Caco-2 (cell line): ENCODE measurements around the gene ERICH4. TPM values are rescaled to one million over a fixed set of nuclear protein-coding genes. Genes with fewer than 3 reads are reported as not detected.
"Not testable (repeated sequence)": the region's sequence is repeated elsewhere in the genome, so short reads cannot be mapped to it uniquely, and the experiment has no call there.

Source experiments
- BruUV-seq: library from RNA; stranded (reverse); fragments of 400-500 nt; replicated peaks from 2 replicates; lab custom pipeline; 2021; lab: Mats Ljungman, UMichigan
- CTCF ChIA-PET: fragments of 300-600 bp; sonication (Branson Sonifier 250); formaldehyde crosslinking; loops from one replicate; lab custom pipeline; 2022; ENCODE audit warnings: antibody characterized with exemption; lab: Charles Lee
- POLR2A ChIA-PET: fragments of 300-600 bp; sonication (Branson Sonifier 250); formaldehyde crosslinking; loops from one replicate; lab custom pipeline; 2022; ENCODE audit warnings: antibody characterized with exemption; lab: Charles Lee
- DNase-seq, 2 experiments: peaks; one replicate each; pipeline versions ENCODE4 v3.0.0 to v3.0.0-alpha.2; 2020 to 2022
- H3K27me3 ChIP-seq: replicated peaks from 2 replicates; pipeline ENCODE4 v1.6.0; 2011; ENCODE audit warnings: low read length; ENCODE audit not compliant: control insufficient read depth, insufficient read depth
- H3K36me3 ChIP-seq: 2 replicates; pipeline ENCODE4 v1.5.1; 2011; ENCODE audit warnings: low read length; ENCODE audit not compliant: control insufficient read depth, insufficient read depth
- H3K4me1 ChIP-seq: fragments of 250-450 bp; sonication (Bioruptor Pico); 2 replicates; pipeline ENCODE4 v1.5.1; 2020; ENCODE audit warnings: mild to moderate bottlenecking
- H3K4me3 ChIP-seq: 2 replicates; pipeline ENCODE4 v1.5.1; 2011; ENCODE audit warnings: low read depth, mild to moderate bottlenecking, control low read depth, low read length
- H3K9me3 ChIP-seq: fragments of 250-450 bp; sonication (Bioruptor Pico); 2 replicates; pipeline ENCODE4 v1.5.1; 2020; ENCODE audit warnings: mild to moderate bottlenecking, moderate library complexity
- H3K27ac Mint-ChIP-seq: one replicate; pipeline ENCODE4 v1.8.0; 2022; ENCODE audit warnings: mixed read lengths; ENCODE audit not compliant: unreplicated experiment
- H3K27me3 Mint-ChIP-seq: one replicate; pipeline ENCODE4 v1.8.0; 2022; ENCODE audit warnings: mixed read lengths; ENCODE audit not compliant: insufficient read depth, unreplicated experiment
- H3K36me3 Mint-ChIP-seq: one replicate; pipeline ENCODE4 v1.8.0; 2022; ENCODE audit warnings: mild to moderate bottlenecking, mixed read lengths; ENCODE audit not compliant: insufficient read depth, unreplicated experiment
- H3K4me1 Mint-ChIP-seq: one replicate; pipeline ENCODE4 v1.8.0; 2022; ENCODE audit warnings: low read depth, mixed read lengths; ENCODE audit not compliant: unreplicated experiment
- H3K4me3 Mint-ChIP-seq: one replicate; pipeline ENCODE4 v1.8.0; 2022; ENCODE audit warnings: mild to moderate bottlenecking, moderate library complexity, mixed read lengths; ENCODE audit not compliant: unreplicated experiment
- H3K9me3 Mint-ChIP-seq: one replicate; pipeline ENCODE4 v1.8.0; 2022; ENCODE audit warnings: mixed read lengths; ENCODE audit not compliant: unreplicated experiment
- CTCF ChIP-seq, 2 experiments: fragments of 200-600 bp in 1 of 2; IDR thresholded peaks; 1 replicate in 1 of 2; 2 replicates in 1 of 2; pipeline versions ENCODE4 v1.5.1 to v1.8.0; 2011 to 2022; ENCODE audit warnings: antibody characterized with exemption in 1 of 2, control low read depth in 1 of 2, inconsistent platforms in 1 of 2, low read depth in 1 of 2, low read length in 1 of 2, mild to moderate bottlenecking in 1 of 2, moderate library complexity in 1 of 2; ENCODE audit not compliant: insufficient read depth in 1 of 2, severe bottlenecking in 1 of 2, unreplicated experiment in 1 of 2
- intact Hi-C: fragments of 100-400 bp; cut with micrococcal nuclease; formaldehyde crosslinking; loops from one replicate; pipeline ENCODE4 v1.10.0; 2022; ENCODE audit not compliant: unreplicated experiment
- total RNA-seq: library from RNA; stranded (reverse); gene quantifications from 2 replicates; pipeline ENCODE4 v1.2.3, GENCODE V29; 2022

The ERICH4 gene
- total RNA-seq, 1 experiment from 2014 or later, result not detected

- Histone ChIP-seq H3K27me3 (no peaks in the 10 kb centered on the region), H3K4me1 (no peaks in the 10 kb centered on the region), H3K36me3 (no peaks in the 10 kb centered on the region; the same call in none of the 2 replicates), H3K4me3 (no peak overlapping the region), H3K9me3 (no peaks in the 10 kb centered on the region)
- H3K36me3 Mint-ChIP-seq, result peaks cover 22% of the 10 kb centered on the region
- CTCF ChIA-PET, result interaction anchor here (0.6 kb wide), 1 partner anchor 108 kb away, joined by 3 read pairs; no protein-coding TSS in a partner anchor
- no peaks in the 10 kb centered on the region for H3K27me3 Mint-ChIP-seq
- no peaks in the 10 kb centered on the region for H3K9me3 Mint-ChIP-seq
- BruUV-seq, result no TSS peak
- TF ChIP-seq CTCF (IDR thresholded peaks at IDR 0.05; ENCODE audit: insufficient read depth in 1 of 2, low read depth in 1 of 2, low read length in 1 of 2, severe bottlenecking in 1 of 2, unreplicated experiment in 1 of 2), result no peak
- no peak overlapping the region for H3K4me3 Mint-ChIP-seq
- POLR2A ChIA-PET, result no interaction called here
- intact Hi-C loops, result no loop called here
- no peak overlapping the region for H3K27ac Mint-ChIP-seq
- no peak for DNase-seq
- peaks cover 4% of the 10 kb centered on the region for H3K4me1 Mint-ChIP-seq
Observed at GRCh38 chr19:41433171-41433570, 9.8 kb upstream of the ERICH4 start.

GRCh38 chr19:41434450-41434849 is 8.5 kb upstream of the ERICH4 start:
- no peak for TF ChIP-seq CTCF (IDR thresholded peaks at IDR 0.05; ENCODE audit: insufficient read depth in 1 of 2, low read depth in 1 of 2, low read length in 1 of 2, severe bottlenecking in 1 of 2, unreplicated experiment in 1 of 2)
- ChIA-PET POLR2A (no interaction called here), CTCF (no interaction called here)
- peaks cover 6% of the 10 kb centered on the region for H3K4me1 Mint-ChIP-seq
- peaks cover 22% of the 10 kb centered on the region for H3K36me3 Mint-ChIP-seq
- H3K27me3 ChIP-seq, result no peaks in the 10 kb centered on the region
- H3K4me3 ChIP-seq, result no peak overlapping the region
- H3K27me3 Mint-ChIP-seq, result no peaks in the 10 kb centered on the region
- H3K36me3 ChIP-seq, result peaks cover 1% of the 10 kb centered on the region
- no peak overlapping the region for H3K27ac Mint-ChIP-seq
- no TSS peak for BruUV-seq
- no peak for DNase-seq
- no peak overlapping the region for H3K4me3 Mint-ChIP-seq
- H3K9me3 Mint-ChIP-seq, result no peaks in the 10 kb centered on the region
- H3K4me1 ChIP-seq, result no peaks in the 10 kb centered on the region
- no peaks in the 10 kb centered on the region for H3K9me3 ChIP-seq
- intact Hi-C loops, result no loop called here

GRCh38 chr19:41435376-41435775 is 7.6 kb upstream of the ERICH4 start:
- BruUV-seq, H3K4me1 ChIP-seq, H3K4me3 Mint-ChIP-seq, H3K36me3 ChIP-seq, H3K27ac Mint-ChIP-seq, H3K9me3 Mint-ChIP-seq, H3K9me3 ChIP-seq, H3K4me1 Mint-ChIP-seq, H3K27me3 Mint-ChIP-seq, H3K27me3 ChIP-seq, DNase-seq, H3K4me3 ChIP-seq, intact Hi-C loops: not testable (repeated sequence)
- peaks cover 22% of the 10 kb centered on the region for H3K36me3 Mint-ChIP-seq
- CTCF ChIA-PET, result interaction anchor here (0.6 to 0.7 kb wide), 2 partner anchors 8 to 86 kb away, joined by 3 read pairs; partner anchors contain the start of gene B3GNT8
- POLR2A ChIA-PET, result interaction anchor here (0.7 kb wide), 1 partner anchor 128 kb away, joined by 5 read pairs; no protein-coding TSS in a partner anchor
